T-helper 9 cell (primary cell): ENCODE results near the gene TXK.

Source experiments
- DNase-seq: peaks from one replicate; pipeline ENCODE4 v3.0.0-alpha.2; 2020

Gene TXK

DNA sequence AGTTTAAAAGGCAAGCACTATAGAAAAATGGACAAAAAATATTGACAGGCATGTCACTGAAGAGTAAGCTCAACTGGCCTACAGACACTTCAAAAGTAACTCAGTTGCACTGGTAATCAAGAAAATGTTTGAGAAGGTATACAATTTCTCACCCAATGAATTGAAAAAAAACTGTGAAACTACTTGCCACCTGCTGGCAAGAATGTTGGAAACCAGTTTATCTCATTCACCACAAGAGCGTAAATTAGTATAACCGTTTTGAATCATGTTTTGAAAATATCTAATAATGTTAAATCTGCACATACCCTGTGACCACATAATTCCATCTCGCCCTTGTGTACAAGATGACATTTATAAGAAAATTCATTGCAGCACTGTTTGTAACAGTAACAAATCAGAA, 31.7 kb downstream of the TXK start:
- no peak for DNase-seq

DNA sequence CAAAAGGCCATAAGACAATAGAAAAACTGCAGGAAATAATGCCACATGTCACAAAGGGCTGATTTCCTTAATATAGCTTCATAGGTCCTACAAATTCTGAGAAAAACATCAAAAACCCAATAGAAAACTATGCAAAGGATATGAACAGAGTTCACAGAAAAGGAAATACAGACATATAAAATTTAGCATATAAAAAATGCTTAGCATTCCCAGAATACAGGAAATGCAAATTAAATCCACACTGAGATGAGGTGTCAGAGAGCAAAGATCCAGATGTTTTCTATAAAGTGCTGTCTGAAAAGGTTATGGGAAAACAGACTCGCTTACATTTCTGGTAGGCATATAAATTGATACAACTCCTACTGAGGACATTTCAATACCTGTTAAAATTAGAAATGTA, 33.8 kb downstream of the TXK start:
- DNase-seq = no peak

DNA sequence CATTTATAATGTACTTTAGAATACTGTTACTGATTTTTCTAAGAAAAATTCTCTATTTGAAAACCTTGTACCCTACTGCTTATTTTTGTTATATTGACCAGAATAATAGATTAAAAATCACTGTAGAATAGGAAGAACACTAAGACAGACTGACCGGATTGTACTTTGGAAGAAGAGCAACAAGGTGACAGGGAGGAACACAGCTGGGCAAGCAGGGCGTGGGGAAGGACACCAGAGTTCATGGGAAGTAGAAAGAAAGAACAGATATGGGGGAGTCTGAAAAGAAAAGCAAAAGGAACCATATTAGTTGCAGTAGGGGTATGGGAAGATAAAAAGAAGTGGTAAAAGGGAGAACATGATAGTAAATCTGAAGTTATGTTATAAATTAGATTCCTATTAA, 38.6 kb downstream of the TXK start:
- no peak for DNase-seq

DNA sequence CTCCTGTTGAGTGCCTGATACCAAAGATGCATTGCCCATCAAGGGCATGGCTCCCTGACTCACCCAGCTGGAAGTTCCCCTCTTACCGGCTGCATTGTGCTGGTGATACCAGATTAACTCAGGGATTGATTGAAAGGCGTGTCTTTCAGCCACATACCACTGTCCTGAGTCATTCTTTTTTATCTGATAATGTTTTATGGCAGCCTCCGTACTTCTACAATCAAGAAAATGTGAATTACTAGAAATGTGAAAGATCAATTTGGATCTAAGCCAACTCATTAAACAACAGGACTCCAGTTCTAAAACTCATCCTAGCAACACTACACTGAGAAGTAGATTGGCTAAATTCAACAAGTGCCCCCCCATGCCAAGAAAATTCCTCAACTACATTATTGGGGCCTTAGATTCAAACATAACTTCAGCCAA, 40.0 kb downstream of the TXK start:
- DNase-seq = no peak

DNA sequence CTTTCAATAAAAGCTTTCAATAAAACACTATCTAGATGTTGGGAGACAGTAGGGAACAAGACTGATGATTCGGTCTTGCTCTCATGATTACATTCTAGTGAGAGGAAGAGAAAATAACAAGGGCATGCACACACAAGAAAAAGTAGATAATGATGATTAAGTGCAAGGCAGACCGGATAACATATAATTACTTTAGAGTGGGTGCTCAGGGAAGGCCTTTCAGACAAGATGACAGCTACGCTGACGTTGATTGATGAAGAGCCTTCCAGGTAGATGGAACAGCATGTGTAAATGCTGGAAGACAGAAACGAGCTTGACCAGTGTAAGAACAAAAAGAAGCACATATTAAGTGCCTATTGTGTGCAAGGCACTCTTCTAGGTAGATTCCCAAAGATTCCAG, 43.4 kb downstream of the TXK start:
- no peak for DNase-seq

DNA sequence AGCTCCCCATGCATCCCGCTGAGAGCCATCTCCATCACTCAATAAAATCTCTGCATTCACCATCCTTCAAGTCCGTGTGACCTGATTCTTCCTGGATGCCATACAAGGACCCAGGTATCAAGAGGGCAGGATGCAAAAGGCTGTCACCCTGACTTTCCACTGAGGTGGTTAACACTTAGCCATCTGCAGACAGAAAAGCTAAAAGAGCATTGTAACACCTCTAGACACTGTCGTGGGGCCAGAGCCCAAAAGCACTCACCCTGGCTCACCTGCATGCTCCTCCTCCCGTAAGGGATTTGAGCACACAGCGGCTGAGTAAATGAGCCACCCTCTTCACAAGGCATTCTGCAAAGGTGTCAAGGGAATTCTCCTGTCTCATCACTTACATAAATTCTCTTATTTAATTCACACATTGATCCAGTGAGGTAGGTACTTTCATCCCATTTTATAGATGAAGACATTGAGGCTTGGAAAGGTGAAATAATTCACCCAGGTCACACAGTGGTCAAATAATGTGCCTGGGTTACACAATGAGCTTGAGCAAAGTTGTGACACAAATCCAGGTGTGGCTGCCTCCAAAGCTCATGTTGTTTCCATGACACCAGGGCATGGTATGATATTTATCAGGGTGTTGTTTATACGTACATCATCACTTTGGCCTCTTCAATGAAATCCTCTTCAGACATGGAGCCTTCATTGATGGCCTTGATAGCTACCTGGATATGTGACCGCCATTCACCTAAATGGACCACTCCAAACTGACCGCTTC, 48.0 kb downstream of the TXK start:
- DNase-seq = no peak

DNA sequence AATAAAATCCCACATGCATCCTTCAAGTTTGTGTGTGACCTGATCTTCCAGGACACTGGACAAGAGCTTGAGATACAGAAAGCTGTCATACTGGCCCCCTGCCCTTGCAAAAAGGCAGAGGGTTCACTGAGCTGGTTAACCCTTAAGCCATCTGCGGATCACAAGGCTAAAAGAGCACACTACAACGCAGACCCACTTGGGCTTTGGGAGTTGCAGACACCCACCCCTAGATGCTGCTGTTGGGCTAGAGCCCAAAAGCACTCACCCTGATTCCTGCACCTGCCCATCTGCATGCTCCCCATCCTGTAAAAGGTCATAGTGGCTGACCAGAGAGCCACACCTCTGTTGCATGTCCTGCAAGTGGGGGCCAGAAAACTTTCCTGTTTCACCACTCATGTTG, 51.1 kb downstream of the TXK start:
- no peak for DNase-seq

DNA sequence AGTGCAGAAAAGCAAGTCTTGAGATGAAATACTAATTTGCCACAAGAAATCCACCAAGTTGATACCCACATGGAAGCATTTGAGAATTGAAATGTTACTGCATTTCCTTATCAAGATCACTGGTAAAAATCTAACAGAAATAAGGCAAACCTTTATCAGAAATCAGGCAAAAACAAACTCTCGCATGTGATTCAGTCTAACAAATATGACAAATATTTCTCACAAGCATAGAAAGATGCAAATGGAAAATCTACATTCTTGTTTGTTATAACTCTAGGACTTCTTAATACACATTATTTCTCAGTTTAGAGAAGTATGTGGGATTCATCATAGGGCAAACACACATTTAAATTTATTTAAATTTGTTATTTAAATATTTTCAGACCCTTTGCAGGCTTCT, 52.9 kb downstream of the TXK start:
- no peak for DNase-seq

DNA sequence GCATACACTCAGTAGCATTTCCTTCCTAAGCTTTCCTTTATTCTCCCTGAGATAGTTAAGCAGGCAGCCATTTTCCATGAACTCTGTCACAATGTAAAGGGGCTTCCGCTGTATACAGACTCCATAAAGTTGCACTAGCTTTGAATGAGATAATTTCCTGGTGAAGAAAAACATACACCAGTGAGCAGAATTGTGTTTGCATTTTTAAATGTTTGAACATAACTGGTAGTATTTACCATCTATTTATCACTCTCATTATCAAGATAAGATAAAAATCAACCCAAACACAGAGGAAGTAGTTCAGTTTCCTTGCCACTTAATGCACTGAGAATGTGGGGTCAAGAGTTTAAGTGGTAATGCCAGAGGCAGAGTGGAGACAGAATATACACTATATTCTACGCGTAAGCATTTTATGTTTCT, 54.1 kb downstream of the TXK start:
- DNase-seq = no peak

DNA sequence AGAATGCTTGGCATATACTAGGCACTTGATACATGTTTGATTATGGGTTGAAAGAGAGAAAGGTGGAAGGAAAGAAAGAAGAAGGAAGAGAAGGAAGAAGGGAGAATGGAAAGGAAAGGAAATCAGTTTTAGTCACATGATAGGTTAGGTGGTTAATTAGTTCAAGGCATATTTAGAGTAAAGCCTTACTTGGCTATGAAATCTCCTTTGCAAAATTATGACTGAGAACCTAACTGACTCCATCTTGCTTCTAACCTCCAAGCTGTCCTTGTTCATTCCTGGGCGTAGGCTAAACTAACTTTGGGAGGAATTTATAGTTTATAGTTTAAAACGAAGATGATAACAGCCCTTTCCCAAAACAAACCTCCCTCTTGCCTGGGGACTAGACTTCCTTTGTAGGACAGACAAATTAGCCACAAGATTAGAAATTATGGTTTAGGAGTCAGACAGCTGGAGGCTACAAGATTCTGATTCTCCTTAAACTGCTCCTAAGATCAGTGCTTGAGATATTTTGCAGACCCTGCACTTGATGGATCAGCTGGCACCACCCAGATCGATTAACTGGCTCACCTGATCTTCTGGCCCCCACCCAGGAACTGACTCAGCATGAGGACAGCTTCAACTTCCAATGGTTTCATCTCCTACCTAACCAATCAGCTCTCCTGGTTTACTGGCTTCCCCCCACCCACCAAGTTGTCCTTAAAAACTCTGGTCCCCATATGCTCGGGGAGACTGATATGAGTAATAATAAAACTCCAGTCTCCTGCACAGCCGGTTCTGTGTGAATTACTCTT, 55.0 kb downstream of the TXK start:
- DNase-seq = no peak

DNA sequence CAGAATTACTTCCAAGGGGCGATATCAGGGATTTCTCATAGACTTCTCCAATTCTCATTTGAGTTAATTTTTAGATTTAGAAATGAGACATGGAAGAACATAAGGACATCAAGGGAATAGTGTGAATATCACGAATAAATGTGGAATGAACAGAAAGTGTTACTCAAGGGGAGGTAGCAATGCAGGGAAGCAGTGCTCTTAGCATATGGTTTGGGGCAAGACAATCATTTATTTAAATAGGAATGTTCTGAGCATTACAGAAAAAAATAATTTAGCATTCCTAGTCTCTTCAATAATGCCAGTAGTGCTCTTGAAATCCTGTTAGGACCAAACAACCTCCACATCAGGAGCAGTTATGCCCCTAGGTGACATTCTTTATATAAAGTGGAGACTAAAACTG, 55.6 kb downstream of the TXK start:
- no peak for DNase-seq

DNA sequence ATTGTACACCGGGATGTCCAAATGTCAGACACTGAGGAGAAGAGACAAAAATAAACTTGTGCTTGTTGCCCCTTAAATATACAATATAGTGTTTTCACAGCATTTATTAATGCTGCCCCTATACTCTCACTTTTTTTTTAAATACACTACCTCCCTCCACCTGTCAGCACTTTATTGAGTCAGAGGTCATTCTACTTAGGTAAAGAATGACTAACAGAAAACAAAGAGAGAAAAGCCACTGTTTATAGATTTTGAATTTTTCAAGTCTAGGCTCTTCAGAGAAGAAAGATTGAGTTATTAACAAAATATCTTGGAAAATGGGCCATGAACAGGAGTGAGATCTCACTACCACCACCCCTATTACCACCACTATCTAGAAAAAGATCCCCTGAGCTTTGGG, 59.4 kb downstream of the TXK start:
- DNase-seq = no peak

DNA sequence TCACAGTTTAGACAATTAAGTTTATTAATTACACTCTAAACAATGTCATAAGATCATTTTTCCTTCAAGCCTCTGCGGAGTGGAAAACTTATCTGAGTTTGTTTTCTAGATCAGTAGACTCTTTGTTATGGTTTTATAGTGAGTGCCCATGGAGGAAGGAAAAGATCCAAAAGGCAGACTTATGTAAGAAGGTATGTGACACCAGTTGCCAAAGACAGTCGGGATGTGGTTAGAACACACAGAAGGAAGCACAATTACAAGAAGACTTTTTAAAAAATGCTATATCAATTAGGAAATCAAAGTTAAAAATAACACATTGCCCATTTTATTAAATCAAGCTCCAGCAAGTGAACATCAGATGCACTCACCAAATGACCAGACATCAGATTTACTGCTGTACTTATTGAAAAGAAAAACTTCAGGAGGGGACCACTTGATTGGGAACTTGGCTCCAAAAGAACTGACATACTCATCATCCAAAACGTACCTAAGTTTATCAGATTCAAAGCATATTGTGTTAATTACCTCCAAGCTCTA, 60.4 kb downstream of the TXK start:
- no peak for DNase-seq

DNA sequence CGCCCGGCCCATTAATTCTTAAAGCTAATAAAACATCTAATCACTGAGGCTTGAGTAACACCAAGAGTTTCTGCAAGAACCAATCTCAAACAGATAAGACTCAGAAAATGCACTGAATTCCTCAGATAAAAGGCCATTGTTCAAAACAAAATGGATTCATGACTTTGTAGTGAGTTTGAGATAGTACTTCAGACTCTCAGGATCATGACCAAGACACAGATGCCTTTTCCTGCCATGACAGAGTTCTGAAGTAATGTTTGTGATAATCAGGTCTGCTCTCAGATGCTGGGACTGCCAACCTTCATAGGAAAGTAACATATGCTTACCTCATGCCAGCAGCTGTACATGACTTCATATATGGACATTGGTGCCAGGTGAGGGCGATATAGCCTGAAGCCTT, 62.9 kb downstream of the TXK start:
- DNase-seq = no peak

DNA sequence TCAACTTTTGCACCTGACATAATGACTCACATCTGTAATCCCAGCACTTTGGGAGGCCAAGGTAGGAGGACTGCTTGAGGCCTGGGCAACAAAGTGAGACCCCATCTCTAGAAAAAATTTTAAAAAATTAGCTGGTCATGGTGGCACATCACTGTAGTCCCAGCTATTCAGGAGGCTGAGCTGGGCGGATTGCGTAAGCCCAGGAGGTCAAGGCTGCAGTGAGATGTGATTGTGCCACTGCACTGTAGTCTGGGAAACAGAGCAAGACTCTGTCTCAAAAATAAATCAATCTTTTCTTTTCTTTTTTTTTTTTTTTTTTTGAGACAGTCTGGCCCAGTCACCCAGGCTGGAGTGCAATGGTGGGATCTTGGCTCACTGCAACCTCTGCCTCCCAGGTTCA, 65.0 kb downstream of the TXK start:
- DNase-seq = no peak

DNA sequence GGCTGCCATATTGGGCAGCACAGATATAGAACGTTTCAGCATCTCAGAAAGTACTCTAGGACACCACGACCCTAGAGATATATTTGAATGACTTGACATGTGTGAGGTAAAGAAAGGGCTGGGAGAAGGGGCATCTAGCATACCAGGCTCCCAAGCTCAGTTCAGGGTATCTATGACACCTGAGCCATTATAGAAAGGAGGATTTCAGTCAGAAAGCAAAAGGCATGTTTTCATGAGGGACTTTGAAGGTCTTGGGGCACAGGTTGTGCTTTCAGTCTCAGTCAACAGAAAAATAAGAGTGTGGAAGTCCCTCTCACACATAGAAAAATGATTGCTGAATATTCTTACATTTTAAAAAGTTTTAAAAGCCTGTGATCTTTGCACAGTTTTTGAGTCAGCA, 65.9 kb downstream of the TXK start:
- no peak for DNase-seq

DNA sequence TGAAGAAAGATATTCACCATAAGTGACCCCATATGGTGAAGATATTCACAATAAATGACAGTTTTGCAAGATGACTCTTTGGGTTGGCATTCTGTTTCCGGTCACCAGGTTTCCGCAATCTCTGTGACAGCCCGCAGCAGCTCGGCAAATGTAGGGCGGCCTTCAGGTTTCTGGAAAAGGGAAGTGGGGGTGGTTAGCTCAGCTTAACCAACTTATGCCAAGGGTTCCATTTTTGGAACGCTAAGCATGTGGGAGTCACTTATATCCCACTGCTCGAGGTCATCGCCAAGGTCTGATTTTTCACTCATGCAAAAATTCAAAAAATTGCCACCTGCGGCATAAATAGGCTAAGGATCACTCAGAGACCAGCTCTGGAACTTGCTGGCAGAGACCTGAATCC, 66.5 kb downstream of the TXK start:
- DNase-seq = no peak

DNA sequence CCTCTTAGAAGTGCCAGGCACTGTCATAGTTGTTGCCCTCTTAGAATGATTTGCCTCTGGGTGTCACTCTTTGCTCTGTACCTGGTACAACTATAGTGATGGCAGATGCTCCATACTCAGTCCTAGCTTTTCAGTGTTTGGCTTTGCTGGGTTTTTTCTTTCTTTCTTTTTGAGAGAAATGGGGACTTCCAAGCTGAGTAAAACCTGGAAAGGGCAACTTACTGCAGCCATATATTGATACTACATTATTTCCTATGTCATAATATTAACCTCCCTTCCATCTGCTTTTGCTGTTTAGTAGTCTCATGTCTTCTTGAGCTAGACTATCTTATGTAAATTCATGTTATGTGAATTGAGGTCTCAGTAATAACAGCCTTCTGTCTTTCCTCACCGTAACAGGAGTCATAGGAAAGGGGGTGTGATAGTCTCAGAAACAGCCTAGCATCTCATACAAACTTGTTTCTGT, 68.4 kb downstream of the TXK start:
- DNase-seq = no peak

DNA sequence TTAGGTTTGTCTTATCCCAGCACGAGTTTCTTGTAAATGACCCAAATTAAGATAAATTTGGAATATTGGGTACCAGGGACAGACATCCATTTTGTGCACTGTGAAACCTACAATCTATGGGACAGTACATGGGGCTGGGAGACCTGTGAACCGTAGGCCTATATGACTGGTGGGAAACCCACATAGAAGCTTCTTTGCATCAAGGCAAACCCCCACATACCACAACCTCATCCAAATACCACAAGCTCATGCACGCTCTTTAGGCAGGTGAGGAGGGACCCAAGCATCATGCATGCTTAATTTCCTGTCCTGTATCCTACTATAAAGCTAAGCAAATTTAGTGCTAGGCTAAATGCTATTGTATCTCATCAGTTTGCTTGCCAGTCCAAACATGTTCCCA, 69.7 kb downstream of the TXK start:
- DNase-seq = no peak

DNA sequence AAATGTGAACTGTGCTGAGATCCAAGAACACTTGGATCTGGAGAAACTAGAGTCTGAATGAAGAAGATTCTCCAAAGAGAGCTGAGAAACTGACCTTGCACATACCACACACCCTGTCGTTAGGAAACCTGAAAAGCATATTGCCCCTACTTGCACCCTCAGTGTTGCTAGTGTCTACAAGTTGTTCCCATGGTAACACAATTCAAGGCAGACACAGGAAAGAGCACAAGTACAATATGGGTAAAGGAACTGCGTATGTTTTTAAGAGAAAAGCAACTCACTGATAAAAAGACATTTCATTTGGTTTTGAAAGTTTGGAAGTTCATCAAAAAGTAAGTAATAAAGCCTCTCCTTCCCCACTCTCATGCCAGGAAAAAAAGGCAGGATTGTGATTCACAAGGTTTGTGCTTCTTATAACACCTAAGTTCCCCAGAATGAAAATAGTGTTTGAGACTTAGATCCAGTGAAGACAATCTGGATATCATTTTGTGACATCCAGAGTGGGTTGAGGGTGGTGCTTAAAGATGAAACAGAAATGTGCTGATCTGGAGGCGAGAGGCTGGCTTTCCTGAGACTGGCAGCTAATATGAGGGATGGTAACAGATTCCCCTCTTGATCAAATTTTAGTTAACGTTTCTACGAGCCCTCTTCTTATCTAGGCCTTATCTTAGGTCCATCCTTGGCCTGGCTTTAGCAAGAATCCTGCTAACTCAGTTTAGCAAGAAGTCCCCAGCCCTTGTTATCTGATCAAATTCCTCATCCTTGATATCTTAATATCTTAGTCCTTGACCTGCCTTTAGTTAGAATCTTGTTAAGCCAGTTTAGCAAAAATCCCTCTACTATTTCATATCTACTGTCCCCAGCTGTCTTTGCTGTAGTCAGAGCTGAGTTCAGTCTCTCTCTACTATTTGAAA, 75.2 kb downstream of the TXK start:
- no peak for DNase-seq

DNA sequence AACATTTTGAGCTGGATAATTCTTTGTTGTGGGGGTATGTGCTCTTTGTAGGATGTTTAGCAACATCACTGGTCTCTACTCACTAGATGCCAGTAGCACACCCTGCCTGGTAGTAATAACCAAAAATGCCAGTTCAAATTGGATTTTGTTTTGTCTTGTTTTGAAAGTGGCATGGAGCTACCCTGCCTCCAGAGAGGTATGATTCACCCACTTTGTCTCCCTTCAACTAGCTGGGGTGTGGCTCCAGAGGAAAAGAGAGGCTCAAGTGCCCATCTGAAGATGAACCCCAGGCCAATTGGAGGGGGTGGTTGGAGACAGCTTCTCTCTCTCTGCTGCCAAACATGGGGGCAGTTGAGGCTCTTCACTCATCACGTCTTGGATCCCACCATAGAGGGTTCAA, 83.0 kb downstream of the TXK start:
- no peak for DNase-seq

DNA sequence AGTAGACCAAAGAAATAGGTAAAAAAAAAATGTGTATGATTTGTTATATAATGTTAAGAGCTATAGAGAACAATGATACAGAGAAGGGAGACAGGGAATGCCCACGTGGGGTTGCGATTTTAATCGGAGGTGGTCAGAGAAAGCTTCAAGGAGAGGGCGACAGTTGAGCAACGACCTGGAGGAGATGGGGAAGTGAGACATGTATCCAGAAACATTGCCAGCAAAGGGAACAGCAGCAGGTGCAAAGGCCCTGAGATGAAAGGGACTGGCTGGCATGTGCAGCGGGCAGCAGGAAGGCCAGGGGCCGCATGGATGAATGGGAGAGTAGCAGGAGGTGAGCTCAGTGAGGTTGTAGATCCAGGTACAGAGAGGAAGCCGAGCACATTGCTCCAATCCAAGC, 84.6 kb downstream of the TXK start:
- no peak for DNase-seq

DNA sequence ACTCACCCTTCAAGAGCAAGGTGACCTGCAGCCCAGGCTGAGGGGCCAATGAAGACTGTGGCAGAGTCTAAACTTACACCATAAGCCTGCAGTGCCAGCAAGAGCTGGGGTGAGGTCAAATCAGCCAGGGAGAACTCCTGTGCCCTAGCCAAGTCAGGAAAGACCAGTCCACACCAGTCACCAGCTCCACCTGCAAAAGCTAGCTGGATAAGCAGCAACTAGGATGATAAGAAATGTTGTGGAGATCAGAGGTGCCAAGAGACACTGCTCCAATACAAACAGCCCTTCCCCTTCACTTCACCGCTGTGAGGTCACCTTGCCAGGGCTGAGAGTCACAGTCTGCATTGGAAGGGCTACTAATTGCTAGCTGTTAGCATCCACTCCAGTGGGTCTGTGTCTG, 86.2 kb downstream of the TXK start:
- DNase-seq = no peak
